GM12873 (cell line): ENCODE measurements around the gene SETBP1.

Experiments
- CTCF ChIP-seq: IDR thresholded peaks from 2 replicates; pipeline ENCODE4 v1.5.1; 2012; ENCODE audit warnings: low read depth, mild to moderate bottlenecking, moderate library complexity, low read length, control low read depth; ENCODE audit not compliant: insufficient read depth; ENCODE audit errors: missing control alignments

Gene SETBP1

DNA sequence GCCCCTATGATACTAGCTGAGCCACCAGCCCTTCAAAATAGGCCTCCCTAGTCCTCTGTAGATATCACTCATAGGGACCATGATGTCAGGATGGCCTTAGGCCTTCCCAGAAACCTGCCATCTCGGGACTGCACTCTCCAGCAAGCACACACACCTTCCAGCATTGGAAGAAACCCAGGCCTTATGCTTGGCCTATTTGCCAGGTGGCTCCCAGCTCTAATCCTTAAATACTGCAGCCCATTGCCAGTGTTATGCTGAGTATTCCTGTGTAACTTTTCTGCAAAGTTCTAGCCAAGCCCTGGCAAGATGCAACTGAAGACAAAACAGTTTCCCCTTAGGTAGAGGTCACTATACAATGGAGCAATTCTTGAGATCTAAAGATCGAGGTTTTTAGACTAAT, 316.5 kb downstream of the SETBP1 start:
- no peak for TF ChIP-seq CTCF

GRCh38 chr18:44998360-44998759, 317.7 kb downstream of the SETBP1 start:
- TF ChIP-seq CTCF, result no peak

GRCh38 chr18:45004546-45005080, 323.9 kb downstream of the SETBP1 start:
- no peak for TF ChIP-seq CTCF

- no peak for TF ChIP-seq CTCF
Measured at GRCh38 chr18:45006934-45007333, 326.2 kb downstream of the SETBP1 start.

DNA sequence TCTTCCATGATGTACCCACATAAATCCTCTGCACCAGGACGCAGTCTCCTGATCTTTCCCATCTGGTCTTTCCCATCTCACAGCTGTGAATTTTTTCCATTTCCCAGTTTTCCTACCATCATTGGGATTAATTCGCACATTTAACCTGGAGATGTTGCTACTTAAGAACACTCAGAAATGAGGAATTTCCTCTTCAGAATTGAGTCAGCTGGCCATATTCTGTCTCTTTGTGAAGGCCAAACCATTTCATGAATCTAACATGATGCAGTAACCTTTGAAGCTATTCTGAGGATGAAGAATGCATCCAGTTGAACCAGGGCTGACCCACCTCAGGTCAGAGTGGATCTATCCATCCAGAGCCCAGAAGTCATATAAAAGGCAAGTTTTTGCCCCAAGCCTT, 326.8 kb downstream of the SETBP1 start:
- no peak for TF ChIP-seq CTCF

GRCh38 chr18:45008694-45009413, 328.2 kb downstream of the SETBP1 start:
- TF ChIP-seq CTCF, result no peak

- no peak for TF ChIP-seq CTCF
Measured at GRCh38 chr18:45009756-45010155, 329.1 kb downstream of the SETBP1 start.
